Transverse colon (tissue), 4 donors: Measurements from ENCODE around the gene TRAF7. TPM values are rescaled to one million over a fixed set of nuclear protein-coding genes. Genes with fewer than 3 reads are reported as not detected.

Experiments
- DNase-seq: peaks from one replicate; pipeline ENCODE4 v3.0.0-alpha.2; 2019
- H3K27ac ChIP-seq, 4 donors: fragments of 200-600 bp; sonication (generic); 2 replicates each; pipeline ENCODE4 v1.5.1; 2016 to 2018; ENCODE audit warnings: inconsistent platforms in 4 of 4
- H3K27me3 ChIP-seq: fragments of 200-600 bp; sonication (generic); 2 replicates; pipeline ENCODE4 v1.5.1; 2017; ENCODE audit warnings: inconsistent platforms
- H3K36me3 ChIP-seq, 4 donors: fragments of 200-600 bp; sonication (generic); 2 replicates each; pipeline ENCODE4 v1.5.1; 2017 to 2019; ENCODE audit warnings: inconsistent platforms in 4 of 4
- H3K4me1 ChIP-seq, 4 donors: fragments of 200-600 bp; sonication (generic); 2 replicates each; pipeline ENCODE4 v1.5.1; 2017 to 2020; ENCODE audit warnings: inconsistent platforms in 4 of 4
- H3K4me3 ChIP-seq, 4 donors: fragments of 200-600 bp; sonication (generic); 1 replicate in 1 of 4; 2 replicates in 3 of 4; pipeline versions ENCODE4 v1.5.1 to v1.6.1; 2017 to 2019; ENCODE audit warnings: inconsistent platforms in 4 of 4
- H3K9me3 ChIP-seq, 2 donors: fragments of 200-600 bp; sonication (generic); 2 replicates each; pipeline ENCODE4 v1.5.1; 2017 to 2019; ENCODE audit warnings: inconsistent platforms in 2 of 2
- EP300 ChIP-seq: sonication (generic); formaldehyde crosslinking; IDR thresholded peaks from one replicate; pipeline ENCODE4 v1.6.1; 2017; ENCODE audit warnings: antibody characterized with exemption, low read depth
- POLR2A ChIP-seq: fragments of 450-650 bp; IDR thresholded peaks from one replicate; pipeline ENCODE4 v1.6.1; 2016; ENCODE audit warnings: antibody characterized with exemption, mild to moderate bottlenecking, moderate library complexity
- POLR2AphosphoS5 ChIP-seq, 3 donors: sonication (generic); formaldehyde crosslinking; IDR thresholded peaks; one replicate each; pipeline ENCODE4 v1.6.1; 2016; ENCODE audit warnings: antibody characterized with exemption in 3 of 3
- WGBS, 2 donors: methylation state at CpG; one replicate each; pipeline ENCODE4 v1.1.5; 2018; ENCODE audit warnings: low coverage in 1 of 2; 5-methylcytosine and 5-hydroxymethylcytosine counted together
- in situ Hi-C, 4 donors: fragments of 200-750 bp; cut with MboI; loops; one replicate each; pipeline versions ENCODE4 v1.15.0 to v1.15.1; 2017; ENCODE audit warnings: low sequenced_read_pairs in 3 of 4, low pct_ligation_motif_present in 1 of 4, low pct_unique_long_range_greater_than_20kb in 1 of 4
- intact Hi-C: fragments of 100-400 bp; cut with DNase I; formaldehyde crosslinking; loops from one replicate; pipeline ENCODE4 v1.15.1; 2023; ENCODE audit warnings: low total_unique reads
- total RNA-seq, 4 donors: library from RNA; depleted of rRNA; stranded (reverse); fragments of >200 nt; gene quantifications; one replicate each; pipeline ENCODE4 v1.1.0, GENCODE V29; 2016
- TF ChIP-seq, protein P1 (sequence below), 5 experiments: fragments of 200-600 bp in 3 of 5; fragments of 450-650 bp in 2 of 5; sonication (generic) in 3 of 5; IDR thresholded peaks; 1 replicate in 2 of 5; 2 replicates in 3 of 5; pipeline ENCODE4 v1.5.1; 2016 to 2017; ENCODE audit warnings: antibody characterized with exemption in 5 of 5, inconsistent platforms in 3 of 5, mild to moderate bottlenecking in 2 of 5, moderate library complexity in 1 of 5

Gene TRAF7
- total RNA-seq, 4 donors from 2014 or later, result 43.4 to 80.4 (median 63.0) TPM

DNA sequence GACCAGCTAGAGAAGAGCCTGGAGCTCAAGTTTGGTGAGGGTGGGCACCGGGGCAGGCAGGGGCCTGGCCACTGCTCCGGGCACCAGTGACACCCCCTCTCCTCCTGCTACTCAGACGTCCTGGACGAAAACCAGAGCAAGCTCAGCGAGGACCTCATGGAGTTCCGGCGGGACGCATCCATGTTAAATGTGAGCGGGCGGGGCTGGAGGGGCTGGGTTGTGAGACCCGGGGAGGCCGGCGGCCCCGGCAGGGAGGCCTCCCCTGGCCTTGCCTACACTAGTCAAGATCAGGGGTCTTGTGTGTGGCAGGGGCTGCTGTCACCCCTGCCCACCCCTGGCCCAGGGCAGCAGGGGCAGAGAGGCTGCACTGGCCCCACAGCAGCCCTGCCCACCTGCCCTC is 17.8 kb downstream of the TRAF7 start:
- H3K4me3 ChIP-seq, result no peak overlapping the region
- in situ Hi-C loops, result loop anchor here in 1 of 4 donors (25.0 kb wide), 1 partner anchor 314 kb away; the partner anchor contains the start of gene TBC1D24
- intact Hi-C loops, result no loop called here

DNA sequence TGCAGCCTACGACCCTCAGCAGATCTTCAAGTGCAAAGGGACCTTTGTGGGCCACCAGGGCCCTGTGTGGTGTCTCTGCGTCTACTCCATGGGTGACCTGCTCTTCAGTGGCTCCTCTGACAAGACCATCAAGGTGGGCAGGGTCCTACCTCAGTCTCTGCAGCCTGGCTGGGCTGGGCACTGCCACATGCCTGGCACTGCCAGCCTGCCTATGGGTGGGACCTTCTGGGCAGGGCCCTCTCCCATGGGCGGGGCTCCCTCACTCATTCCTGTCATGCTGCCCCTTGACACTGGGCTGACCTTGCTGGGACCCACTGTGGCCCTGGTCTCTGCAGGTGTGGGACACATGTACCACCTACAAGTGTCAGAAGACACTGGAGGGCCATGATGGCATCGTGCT is 18.3 kb downstream of the TRAF7 start:
- H3K27ac ChIP-seq, result no peak overlapping the region
- in situ Hi-C loops, result loop anchor here in 1 of 4 donors (25.0 kb wide), 1 partner anchor 313 kb away; the partner anchor contains the start of gene TBC1D24
- H3K36me3 ChIP-seq, result peaks cover 0 to 31% (median 14%) of the 10 kb centered on the region in 4 donors
- TF ChIP-seq, protein P1, sequence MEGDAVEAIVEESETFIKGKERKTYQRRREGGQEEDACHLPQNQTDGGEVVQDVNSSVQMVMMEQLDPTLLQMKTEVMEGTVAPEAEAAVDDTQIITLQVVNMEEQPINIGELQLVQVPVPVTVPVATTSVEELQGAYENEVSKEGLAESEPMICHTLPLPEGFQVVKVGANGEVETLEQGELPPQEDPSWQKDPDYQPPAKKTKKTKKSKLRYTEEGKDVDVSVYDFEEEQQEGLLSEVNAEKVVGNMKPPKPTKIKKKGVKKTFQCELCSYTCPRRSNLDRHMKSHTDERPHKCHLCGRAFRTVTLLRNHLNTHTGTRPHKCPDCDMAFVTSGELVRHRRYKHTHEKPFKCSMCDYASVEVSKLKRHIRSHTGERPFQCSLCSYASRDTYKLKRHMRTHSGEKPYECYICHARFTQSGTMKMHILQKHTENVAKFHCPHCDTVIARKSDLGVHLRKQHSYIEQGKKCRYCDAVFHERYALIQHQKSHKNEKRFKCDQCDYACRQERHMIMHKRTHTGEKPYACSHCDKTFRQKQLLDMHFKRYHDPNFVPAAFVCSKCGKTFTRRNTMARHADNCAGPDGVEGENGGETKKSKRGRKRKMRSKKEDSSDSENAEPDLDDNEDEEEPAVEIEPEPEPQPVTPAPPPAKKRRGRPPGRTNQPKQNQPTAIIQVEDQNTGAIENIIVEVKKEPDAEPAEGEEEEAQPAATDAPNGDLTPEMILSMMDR (IDR thresholded peaks at IDR 0.05), result no peak
- TF ChIP-seq POLR2A (no peak), POLR2AphosphoS5 (IDR thresholded peaks at IDR 0.05) (no peak), EP300 (no peak)
- no peaks in the 10 kb centered on the region for H3K4me1 ChIP-seq
- H3K27me3 ChIP-seq, result no peaks in the 10 kb centered on the region
- no peak overlapping the region for H3K4me3 ChIP-seq
- no peak for DNase-seq
- H3K9me3 ChIP-seq, result no peaks in the 10 kb centered on the region
- WGBS, 2 donors, result 91% methylated on average over 4 of the region's 4 CpGs; no CpG with 5 or more reads in 1 of the 2 donors
- intact Hi-C loops, result no loop called here

More for the DNA sequence above, 17.8 kb downstream of the TRAF7 start:
- no peak for DNase-seq
- H3K4me1 ChIP-seq, result no peaks in the 10 kb centered on the region
- H3K27ac ChIP-seq, result no peak overlapping the region
- 81% methylated on average over 13 of the region's 14 CpGs; no CpG with 5 or more reads in 1 of the 2 donors for WGBS, 2 donors
- no peak for TF ChIP-seq EP300
- TF ChIP-seq POLR2AphosphoS5 (IDR thresholded peaks at IDR 0.05), result no peak
- TF ChIP-seq POLR2A, result no peak
- TF ChIP-seq, protein P1 (IDR thresholded peaks at IDR 0.05), result no peak
- H3K9me3 ChIP-seq, result no peaks in the 10 kb centered on the region
- no peaks in the 10 kb centered on the region for H3K27me3 ChIP-seq
- H3K36me3 ChIP-seq, result peaks cover 0 to 31% (median 14%) of the 10 kb centered on the region in 4 donors

DNA sequence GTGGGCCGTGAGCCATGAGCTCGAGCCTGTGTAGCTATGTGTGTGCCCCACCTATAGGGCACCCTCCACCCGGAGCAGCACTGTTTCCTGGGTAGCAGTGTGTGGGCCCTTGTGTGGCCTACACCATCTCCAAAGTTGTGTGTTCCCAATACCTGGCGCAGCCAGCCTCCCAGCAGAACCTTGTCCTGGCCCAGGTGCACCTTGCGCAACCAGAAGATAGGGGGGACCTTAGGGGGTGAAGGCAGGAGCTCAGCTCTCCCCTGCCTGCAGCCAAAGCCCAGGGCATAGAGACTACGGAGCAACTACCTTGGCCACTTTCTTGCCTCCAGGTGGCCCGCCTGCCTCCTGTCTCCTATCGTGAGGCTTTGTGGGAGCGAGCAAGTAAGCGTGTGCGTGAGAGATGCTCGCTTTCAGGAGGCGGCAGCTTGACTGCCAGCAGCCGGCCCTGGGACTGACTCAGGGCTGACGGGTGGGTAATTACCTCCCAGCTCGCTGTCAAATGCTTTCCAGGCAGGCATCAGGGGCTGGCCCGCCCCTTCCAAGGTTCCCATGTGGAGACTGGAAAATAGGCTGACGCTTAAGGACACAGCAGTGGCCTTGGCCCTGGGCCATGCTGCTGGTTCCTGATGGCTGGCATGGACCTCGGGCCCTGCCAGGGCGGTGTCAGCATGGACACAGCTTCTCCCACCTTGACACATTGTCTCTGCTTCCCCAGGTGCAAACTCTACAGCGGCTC is 19.0 kb downstream of the TRAF7 start:
- in situ Hi-C loops, result loop anchor here in 2 of 4 donors (25.0 kb wide), 1 partner anchor 313 kb away; the partner anchor contains the start of gene TBC1D24 (in 2 of the 2)
- TF ChIP-seq POLR2AphosphoS5 (IDR thresholded peaks at IDR 0.05), result no peak
- no peaks in the 10 kb centered on the region for H3K27me3 ChIP-seq
- no peak overlapping the region for H3K4me3 ChIP-seq
- intact Hi-C loops, result no loop called here
- no peak for DNase-seq
- H3K27ac ChIP-seq, result no peak overlapping the region
- H3K9me3 ChIP-seq, result no peaks in the 10 kb centered on the region
- WGBS, 2 donors, result 94% methylated on average over 21 of the region's 21 CpGs; no CpG with 5 or more reads in 1 of the 2 donors
- no peaks in the 10 kb centered on the region for H3K4me1 ChIP-seq
- peaks cover 0 to 31% (median 14%) of the 10 kb centered on the region in 4 donors for H3K36me3 ChIP-seq

DNA sequence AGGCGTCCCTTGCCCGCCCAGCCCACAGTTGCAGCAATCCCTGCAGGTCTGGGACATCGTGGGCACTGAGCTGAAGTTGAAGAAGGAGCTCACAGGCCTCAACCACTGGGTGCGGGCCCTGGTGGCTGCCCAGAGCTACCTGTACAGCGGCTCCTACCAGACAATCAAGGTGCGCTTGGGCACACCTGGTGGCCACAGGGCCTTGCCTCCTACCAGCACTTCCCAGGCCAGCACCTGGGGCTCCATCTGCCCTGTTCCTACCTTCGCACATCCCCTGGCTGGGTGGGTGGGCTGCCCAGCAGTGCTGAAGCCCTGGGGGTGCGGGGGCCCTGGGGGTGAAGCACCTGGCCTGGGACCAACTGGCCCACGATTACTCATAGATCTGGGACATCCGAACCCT is 19.9 kb downstream of the TRAF7 start:
- DNase-seq, result no peak
- H3K9me3 ChIP-seq, result no peaks in the 10 kb centered on the region
- no peak overlapping the region for H3K4me3 ChIP-seq
- peaks cover 0 to 31% (median 14%) of the 10 kb centered on the region in 4 donors for H3K36me3 ChIP-seq
- H3K27me3 ChIP-seq, result no peaks in the 10 kb centered on the region
- WGBS, 2 donors, result 99% methylated on average over 10 of the region's 10 CpGs; no CpG with 5 or more reads in 1 of the 2 donors
- no peaks in the 10 kb centered on the region for H3K4me1 ChIP-seq
- TF ChIP-seq POLR2A, result no peak
- TF ChIP-seq, protein P1 (IDR thresholded peaks at IDR 0.05), result no peak
- TF ChIP-seq EP300, result no peak
- no peak for TF ChIP-seq POLR2AphosphoS5 (IDR thresholded peaks at IDR 0.05)
- intact Hi-C loops, result no loop called here
- in situ Hi-C loops, result loop anchor here in 1 of 4 donors (25.0 kb wide), 1 partner anchor 312 kb away; the partner anchor contains the start of gene TBC1D24
- no peak overlapping the region for H3K27ac ChIP-seq
